ENCODE measurements around the gene SRRD. TPM values are rescaled to one million over a fixed set of nuclear protein-coding genes. Genes with fewer than 3 reads are reported as not detected.

SRRD gene
- polyA plus RNA-seq, 3 donors = 28.4 to 38.0 (median 29.0) TPM

DNA sequence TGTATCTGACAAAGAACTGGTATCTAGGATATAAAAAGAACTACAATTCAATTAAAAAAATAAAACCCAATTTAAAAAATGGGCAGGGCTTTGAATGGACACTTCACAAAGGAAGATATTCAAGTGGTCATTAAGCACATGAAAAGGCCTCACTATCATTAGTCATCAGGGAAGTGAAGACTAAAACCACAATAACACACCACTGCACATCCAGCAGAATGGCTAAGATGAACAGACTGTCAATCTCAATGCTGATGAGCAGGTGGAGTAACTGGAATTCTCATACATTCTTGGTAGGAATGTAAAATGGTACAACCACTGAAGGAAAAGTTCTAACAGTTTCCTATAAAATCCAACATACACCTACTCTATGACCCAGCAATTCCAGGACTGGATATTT, 9.0 kb upstream of the SRRD start:
- DNase-seq (ENCODE audit: extremely low read depth in 1 of 11, low read depth in 9 of 11, low spot score in 4 of 11) = no peak

DNA sequence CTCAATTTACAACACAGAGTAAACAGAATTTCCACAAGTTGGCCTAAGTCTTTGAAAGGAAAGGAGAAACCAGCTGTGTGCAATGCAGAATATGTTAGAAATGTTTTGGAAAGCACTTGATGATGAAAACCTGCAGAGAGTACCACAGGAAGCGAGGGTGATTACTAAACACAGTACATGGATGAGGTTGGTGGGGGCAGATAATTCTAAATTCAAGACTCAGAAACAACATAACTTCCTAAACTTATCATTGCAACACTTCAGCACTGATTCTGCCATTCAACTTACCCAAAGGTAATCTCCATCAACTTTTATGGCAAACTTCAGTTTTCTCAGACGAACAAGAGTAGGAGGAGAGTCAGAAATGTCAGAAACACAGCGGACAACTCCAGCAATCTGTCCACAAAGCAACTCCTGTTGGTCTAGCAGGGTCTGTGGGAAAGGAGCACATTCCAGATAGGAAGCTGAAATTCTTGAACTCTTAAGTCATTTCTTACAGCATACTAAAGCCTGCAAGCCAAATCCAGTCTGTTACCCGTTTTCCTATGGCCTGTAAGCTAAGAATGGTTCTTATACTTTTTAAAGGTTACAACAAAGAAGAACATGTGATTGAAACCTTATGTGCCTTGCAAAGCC, 6.9 kb upstream of the SRRD start:
- no peak for DNase-seq (ENCODE audit: extremely low read depth in 1 of 11, low read depth in 9 of 11, low spot score in 4 of 11)

DNA sequence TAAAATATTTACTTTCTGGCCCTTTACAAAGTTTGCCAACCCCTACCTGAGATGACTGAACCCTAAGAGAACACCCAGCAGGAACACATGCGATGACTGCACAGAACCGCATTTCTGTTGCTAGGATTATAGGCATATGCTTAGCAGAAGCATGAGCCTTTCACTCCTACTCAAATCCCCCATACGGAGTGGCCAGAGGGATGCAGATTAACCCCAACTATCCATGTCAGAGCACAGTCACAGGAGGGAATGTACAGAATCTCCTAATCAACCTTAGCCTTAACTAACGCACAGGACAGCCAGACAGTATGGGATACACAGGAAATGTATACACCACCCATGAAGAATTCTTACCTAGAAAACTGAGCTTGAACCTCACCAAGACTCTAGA, 6.3 kb upstream of the SRRD start:
- DNase-seq (ENCODE audit: extremely low read depth in 1 of 11, low read depth in 9 of 11, low spot score in 4 of 11) = no peak

DNA sequence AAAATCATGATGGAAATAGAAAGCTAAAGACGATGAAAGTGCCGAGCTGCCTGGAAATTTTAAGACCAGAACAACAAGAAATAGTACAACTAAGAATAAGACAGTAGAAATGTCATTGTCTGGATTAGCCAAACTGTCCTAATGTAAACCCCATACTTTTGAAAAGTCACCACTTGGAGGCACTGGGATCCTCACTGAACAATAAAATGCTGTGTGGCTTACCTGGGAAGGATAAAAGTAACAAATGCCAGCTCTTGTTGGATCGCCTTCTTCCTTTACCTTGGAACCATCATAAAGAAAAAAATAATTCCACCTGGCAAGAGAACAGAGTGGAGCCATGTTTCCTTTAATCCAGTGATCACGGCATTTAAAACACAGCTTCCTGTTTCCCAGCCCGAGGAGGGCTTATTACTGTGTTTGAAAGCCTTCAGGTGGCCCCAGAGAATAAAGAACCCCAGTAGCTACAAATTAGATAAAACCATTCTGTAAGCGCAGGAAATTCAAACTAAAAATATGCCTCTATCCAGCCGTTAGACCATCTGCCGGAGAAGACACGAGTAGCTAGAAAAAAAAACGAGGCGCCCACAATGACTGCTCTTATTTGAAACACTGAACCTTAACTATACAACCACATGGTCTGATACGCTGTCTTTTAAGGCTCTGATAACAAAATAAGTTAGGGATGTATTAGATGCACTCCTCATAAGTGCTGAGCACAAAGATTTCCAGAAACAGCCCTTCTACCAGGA, 4.5 kb upstream of the SRRD start:
- DNase-seq (ENCODE audit: extremely low read depth in 1 of 11, low read depth in 9 of 11, low spot score in 4 of 11) = no peak

DNA sequence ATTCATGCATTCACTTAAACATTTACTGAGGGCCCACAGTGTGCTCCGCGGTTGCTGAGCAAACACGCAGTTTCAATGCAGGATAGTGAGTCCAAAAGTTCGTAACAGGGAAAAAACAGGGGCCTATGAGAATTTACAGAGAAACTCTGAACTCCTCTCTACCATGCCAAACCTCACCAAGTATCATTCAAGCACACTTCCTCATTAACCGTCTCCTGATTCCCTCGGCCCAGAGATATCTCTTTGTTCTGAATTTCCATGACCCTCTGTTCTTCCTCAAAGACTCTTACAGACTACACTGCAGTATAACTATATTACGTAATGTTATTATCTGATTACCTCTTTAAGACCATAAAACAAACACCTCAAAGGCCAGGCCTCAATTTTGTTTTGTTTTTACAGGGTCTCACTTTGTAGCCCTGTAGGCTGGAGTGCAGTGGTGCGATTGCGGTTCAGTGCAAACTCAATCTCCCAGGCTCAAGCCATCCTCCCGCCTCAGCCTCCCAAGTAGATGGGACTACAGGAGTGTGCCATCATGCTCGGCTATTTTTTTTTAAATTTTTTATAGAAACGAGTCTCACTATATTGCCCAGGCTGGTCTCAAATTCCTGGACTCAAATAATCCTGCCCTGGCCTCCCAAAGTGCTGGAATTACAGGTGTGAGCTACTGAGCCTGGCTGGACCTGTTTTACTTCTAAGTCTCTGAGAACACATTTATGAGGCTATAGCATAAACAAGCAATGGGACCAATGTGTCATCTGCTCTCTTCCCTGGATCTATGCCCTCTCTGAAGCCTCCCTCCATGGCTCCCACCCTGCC, 3.7 kb upstream of the SRRD start:
- no peak for DNase-seq (ENCODE audit: extremely low read depth in 1 of 11, low read depth in 9 of 11, low spot score in 4 of 11)

DNA sequence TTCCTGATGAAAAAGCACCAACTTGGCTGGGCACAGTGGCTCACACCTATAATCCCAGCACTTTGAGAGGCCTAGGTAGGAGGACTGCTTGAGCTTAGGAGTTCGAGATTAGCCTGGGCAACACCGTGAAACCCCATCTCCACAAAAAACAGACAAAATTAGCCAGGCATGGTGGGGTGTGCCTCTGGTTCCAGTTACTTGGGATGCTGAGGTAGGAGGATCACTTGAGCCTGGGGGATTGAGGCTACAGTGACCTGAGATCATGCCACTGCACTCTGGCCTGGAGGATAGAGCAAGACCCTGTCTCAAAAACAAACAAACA, 3.1 kb upstream of the SRRD start:
- DNase-seq (ENCODE audit: extremely low read depth in 1 of 11, low read depth in 9 of 11, low spot score in 4 of 11) = no peak

DNA sequence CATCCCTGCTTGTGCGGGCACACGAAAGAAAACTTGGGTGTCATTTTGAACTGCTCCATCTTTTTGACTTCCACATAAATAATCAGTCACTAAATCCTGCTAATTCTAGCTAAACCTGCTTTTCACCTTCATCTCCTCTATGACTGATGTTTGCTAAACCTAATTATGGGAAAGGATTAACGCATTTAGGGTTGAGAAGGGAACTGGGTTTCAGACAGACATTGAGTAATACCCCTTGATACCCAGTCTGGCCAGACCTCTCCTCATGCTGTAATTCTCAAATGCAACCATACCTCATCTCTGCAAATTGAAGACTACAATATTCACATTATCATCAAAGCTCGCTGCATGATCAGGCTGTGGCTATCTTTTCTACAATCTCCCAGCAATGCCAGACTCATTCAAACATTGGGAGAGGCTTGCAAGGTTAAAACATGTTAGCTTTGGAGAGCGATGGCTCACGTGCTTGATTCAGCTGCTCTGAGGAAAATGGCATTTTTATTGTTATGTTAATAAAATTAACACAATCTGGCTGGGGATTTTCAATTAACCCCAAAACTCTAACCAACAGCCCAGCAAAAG, 2.5 kb upstream of the SRRD start:
- no peak for DNase-seq (ENCODE audit: extremely low read depth in 1 of 11, low read depth in 9 of 11, low spot score in 4 of 11)

DNA sequence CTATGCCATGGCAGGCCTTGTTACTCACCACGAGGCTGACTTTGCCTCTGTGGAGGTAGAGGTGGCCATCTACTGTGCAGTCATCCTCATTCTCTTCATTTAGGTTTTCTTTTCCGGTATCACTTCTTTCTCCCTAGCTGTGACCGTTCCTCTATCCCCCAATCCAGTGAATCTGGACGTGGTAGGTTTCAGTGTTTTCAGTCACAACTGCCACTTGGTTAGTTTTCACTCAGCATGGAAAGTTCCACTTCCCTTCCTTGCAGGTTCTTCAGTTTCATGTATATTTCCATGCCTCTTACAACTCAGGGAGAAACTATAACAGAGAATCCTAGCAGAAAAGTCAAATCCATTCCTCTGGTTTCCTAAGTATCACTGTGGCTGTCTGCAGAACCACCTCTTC, 2.0 kb upstream of the SRRD start:
- DNase-seq (ENCODE audit: extremely low read depth in 1 of 11, low read depth in 9 of 11, low spot score in 4 of 11) = no peak

DNA sequence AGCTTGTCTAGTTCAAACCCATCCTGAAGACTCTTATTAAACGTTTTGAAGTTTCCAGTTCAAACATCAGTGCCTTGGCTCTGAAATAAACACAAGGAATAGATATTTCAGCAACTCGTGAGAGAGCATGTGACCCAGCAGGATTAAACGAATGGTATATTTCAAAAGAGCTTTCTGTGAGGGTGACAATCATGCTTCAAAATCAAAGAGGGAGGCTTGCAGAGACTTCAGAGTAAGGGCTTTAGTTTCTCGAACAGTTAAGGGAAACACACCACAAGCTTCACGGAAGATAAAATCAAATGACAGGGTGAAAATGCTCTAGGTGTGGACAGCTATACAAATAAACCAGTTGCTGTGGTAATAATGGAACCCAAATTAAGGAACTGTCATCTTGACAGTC, 1.5 kb upstream of the SRRD start:
- no peak for DNase-seq (ENCODE audit: extremely low read depth in 1 of 11, low read depth in 9 of 11, low spot score in 4 of 11)

DNA sequence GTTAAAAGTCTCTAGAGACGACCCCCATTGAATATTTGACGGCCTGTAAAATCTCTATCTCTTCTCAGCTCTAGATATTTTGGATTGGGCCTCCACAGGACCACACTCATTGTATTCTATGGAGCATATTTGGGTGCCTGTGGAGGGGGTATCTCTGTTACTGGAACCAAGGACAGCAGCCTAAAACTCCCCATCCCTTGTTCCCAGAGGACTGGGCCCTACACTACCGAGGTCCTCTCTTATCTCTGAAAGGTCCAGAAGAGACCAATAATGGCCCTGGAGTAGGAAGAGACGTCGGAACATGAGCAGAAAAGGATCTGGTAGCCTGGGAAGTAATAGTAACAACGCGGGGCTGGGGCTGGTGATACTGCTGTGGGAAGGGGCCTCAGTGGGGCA, 636 bp upstream of the SRRD start:
- no peak for DNase-seq (ENCODE audit: extremely low read depth in 1 of 11, low read depth in 9 of 11, low spot score in 4 of 11)

DNA sequence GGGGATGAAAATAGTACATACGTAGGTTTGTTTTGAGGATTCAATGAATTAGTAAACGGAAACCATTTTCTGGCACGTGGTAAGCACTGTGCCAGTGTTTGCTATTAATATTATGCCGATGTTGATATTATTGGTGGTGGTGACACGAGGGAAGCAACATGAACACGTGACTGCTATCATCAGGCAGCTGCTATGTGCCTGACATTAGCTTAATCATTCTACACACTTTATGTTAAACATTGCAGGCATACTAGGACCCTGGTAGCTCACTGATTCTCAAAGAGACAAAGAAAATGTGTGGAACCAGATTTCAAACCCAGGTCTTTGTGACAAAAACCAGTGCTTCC, 656 bp downstream of the SRRD start:
- DNase-seq (ENCODE audit: extremely low read depth in 1 of 11, low read depth in 9 of 11, low spot score in 4 of 11) = no peak

DNA sequence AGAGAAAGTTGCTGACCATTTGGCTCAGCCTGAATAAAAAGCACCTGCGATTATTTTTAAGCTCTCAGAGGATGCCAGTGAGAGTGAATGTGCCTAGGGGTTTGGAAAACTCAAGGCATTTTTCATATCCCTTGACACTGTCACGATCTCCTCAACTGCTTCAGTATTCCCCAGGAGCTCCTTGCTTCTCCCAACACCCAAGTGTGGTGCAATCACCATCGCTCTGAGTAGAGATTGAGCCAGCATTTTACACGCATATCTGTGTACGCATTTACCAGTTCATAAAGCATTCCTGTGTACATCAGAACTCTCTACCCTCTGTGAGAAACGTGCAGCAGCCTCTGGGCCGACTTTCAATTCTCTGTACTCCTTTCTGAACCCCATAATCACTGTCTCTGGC, 1.3 kb downstream of the SRRD start:
- no peak for DNase-seq (ENCODE audit: extremely low read depth in 1 of 11, low read depth in 9 of 11, low spot score in 4 of 11)

DNA sequence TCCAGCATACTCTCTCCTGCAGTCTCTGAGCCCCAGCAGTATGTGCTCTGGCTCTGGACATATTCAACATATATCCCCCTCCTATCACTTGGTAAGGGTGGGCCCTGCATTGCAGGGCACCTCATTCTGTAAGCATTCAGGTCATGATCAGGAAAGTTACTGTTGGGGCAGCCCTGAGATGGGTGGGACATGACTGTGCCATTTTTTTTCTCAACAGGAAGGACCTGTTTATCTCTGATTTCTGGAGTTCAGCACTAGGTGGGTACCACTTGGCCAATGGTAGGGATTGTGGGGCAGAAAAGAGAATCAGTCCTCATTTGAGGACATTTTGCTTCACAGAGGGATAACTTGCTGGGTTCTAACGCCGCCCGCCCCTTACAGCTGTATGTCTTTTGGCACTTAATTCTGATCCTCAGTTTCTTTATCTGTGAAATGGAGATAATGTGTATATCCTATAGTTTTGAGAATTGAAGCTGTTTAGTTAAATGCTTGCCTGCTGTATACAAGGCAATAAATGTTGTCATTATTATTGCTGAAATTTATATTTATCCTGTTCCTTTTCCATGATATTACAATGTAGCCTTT, 2.2 kb downstream of the SRRD start:
- no peak for DNase-seq (ENCODE audit: extremely low read depth in 1 of 11, low read depth in 9 of 11, low spot score in 4 of 11)

DNA sequence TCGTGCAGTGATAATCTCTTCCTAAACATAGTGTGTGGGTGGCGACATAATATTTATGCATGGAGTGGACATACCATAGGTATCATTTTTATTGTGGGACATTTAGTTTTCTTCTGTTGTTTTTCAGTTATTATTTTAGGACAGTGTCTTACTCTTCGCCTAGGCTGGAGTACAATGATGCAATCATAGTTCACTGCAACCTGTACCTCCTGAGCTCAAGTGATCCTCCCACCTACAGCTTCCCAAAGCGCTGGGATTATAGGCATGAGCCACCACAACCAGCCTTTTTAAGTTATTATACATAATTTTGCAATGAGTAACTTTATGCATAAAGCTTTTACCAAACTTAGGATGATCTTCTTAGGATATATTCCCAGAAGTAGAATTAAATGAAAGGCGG, 2.7 kb downstream of the SRRD start:
- no peak for DNase-seq (ENCODE audit: extremely low read depth in 1 of 11, low read depth in 9 of 11, low spot score in 4 of 11)

DNA sequence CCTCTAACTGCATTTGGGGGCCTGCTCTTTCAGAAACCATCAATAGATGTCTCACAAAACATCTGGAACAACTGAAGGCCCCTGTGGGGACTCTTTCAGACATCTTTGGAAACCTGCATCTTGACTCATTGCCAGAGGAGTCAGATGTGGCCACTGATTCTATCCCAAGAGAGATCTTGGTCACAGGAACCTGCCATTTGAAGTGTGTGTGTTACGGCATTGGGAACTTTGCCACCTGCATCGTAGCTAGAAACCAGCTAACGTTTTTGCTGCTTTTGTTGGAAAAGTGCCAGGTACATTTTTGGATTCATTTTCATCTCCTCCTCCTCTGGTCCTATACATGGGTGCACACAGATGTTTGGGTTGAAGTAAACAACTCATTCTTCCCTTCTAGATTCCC, 4.3 kb downstream of the SRRD start:
- DNase-seq (ENCODE audit: extremely low read depth in 1 of 11, low read depth in 9 of 11, low spot score in 4 of 11) = no peak

DNA sequence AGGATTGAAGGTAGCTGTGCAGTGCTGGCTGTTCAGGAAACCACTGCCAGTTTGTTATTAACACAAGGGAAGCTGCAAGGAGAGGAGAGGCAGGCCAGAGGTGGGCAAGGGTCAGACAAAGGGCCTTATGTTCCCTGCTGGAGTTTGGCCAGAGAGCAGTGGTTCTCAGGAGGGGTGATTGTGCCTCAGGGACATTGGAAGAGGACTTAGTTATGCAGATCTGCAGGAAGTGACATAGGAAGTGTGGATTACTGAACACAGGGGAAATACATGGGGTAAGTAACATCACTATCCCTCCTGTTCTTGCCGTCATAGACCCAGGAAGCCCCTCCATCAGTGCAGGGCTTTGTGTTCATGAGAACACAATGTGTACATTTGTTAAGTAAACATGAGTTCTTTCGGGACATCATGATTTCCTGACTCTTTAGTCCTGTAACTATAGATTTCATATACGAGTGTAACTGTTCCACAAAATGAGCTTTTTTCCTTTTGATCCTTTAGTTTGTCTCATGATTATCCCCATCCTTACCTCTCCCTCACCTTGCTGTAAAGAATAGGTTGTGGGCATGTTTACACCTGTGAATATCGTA, 5.9 kb downstream of the SRRD start:
- DNase-seq (ENCODE audit: extremely low read depth in 1 of 11, low read depth in 9 of 11, low spot score in 4 of 11) = no peak

DNA sequence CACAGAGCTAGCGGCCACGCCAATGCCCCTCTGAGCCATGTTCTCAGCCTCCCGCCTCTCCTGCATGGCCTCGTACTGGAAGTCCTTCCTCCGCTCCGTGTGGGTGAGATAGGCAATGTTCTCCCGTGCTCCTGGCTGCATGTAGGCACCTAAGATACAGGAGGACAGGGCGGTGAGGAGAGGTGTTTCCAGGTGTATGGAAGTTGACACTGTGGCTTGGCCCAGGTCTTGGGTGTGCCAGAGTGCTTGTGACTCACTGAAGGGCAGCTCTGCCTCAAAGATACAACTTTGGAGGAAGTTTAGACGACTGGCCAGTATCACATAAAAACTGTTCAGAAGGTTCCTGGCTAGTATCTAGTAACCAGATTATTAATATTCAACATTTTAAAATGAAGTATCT, 8.5 kb downstream of the SRRD start:
- no peak for DNase-seq (ENCODE audit: extremely low read depth in 1 of 11, low read depth in 9 of 11, low spot score in 4 of 11)

DNA sequence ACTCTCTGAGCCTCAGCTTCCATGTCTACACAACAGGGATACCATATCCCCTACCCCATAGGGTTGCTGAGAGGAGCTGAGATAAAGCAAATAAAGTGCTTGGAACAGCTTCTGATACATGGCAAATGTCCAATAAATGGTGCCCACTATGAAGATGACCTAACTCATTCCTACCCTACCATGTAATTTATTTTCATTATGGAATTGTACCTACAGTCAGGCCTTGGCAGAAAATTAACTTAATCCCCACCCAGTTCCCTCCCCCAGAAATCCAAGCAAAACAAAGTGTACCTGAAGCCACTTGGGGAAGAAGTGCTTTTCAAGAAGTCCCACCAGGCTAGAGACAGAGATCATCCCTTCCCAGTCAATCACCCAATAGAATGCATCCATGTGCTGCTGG, 10.8 kb downstream of the SRRD start:
- DNase-seq (ENCODE audit: extremely low read depth in 1 of 11, low read depth in 9 of 11, low spot score in 4 of 11) = no peak

DNA sequence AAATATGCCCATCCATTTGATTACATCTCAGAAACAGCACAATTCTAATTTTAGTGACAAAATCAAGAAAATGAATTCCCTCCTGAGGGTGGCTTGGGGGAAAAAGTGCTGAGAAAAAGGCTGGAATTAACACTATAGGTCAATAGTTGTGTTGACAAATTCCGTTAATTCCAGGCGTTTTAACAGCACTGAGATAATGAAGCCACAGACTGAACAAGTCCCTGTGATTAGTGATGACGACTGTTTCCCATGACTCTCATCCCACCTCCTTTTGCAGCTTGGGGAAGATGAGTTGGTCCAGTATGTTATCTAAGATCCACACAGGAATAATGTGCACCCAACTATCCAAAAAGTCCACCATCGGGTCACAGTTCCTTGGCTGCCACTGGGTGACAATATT, 12.8 kb downstream of the SRRD start:
- no peak for DNase-seq (ENCODE audit: extremely low read depth in 1 of 11, low read depth in 9 of 11, low spot score in 4 of 11)

Measured in renal cortex interstitium (tissue), 11 donors.